HG02981 (cell line): Measurements from ENCODE around the gene URB2.
"Not testable (repeated sequence)": the region's sequence is repeated elsewhere in the genome, so short reads cannot be mapped to it uniquely, and the experiment has no call there.

ENCODE experiments used
- ATAC-seq: cut with Tn5 transposase; IDR thresholded peaks from one replicate; pipeline ENCODE4 v1.9.1; 2021; ENCODE audit warnings: mild to moderate bottlenecking, moderate library complexity; ENCODE audit not compliant: unreplicated experiment

URB2 gene

DNA sequence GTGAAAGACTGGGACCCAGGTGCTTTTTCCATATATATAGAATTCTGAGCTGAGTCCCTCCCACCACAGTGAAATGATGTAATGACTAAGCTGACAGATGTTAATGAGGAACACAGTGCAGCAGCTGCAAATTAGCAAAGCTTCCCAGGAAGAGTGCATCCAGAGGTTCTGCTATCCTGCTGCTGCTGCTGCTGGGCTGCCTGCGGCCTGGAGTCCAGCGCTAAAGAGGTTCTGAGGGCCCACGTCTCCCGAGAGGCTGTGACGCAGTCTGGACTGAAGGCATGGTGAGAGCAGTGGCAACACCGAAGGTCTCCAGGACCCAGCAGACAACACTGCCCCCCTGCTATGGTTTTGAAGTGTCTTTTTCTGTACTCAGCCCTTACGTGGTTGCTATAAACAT lies 63.9 kb downstream of the URB2 start:
- no peak for ATAC-seq

DNA sequence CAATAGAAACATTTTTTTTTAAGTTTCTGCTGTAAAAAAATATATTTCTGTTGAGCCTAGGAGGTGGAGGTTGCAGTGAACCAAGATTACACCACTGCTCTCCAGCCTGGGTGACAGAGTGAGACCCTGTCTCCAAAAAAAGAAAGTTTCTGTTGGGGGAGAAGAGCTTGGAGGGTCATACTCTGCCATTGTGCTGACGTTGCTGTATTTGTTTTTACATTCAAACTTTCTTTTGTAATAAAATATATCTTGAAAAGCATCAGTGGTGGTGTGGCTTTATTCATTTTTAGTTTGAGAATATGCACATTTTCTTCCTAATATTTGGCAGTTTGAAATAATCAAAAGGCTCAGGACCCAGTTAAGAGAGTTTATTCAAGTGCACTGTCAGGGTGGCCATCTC lies 64.6 kb downstream of the URB2 start:
- no peak for ATAC-seq

DNA sequence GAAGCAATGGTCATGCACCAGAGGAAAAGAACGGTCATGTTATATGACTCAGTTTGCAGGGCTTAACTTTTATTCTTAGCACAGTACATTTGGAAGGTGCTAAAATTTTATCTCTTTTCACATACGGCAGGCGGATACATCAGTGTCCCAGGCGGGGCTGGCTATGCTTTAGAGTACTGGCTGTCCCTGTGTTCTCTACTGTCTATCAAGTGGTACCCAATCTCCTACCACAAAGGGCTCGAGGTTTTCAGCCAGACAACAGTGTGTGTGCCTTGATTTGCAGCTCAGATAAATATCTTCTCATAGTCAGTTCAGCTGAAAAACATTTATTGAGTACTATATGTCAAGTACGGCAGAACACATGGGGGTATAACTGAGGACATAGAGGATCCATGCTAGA lies 65.3 kb downstream of the URB2 start:
- no peak for ATAC-seq

DNA sequence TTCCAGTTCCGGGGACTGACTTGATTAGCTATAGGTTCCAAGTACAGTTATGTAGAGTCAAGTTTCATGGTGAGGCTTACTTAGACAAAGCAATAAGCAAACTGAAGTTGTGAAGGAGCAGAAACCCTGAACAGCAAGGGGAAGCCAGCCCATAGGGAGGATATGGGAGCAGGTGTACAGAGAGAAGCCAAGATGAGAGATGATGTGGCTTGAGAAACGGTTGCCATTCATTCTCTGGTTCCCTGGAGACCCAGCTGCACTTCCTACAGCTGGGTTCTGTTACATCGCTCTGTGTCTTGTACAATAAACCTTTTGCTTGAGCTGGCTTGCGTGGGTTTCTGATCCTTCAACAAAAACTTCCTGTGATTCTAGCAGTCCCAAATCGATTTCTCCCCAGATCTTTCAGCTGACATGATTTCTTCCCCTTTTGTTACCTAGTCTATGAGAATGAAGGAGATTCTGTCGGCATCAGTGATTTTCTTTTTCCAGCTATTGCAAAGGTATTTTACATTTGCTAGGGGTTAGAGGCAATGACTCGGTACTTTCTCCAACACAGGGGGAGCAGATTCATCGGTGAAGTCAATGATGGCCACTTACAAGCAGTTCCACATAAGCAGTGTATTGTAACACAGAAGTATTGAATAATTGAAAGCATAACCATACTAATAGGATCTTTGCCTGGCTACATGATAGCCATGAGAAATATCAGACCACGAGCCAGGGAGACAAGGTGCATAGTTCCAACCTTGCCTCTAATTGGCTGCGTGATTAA lies 67.3 kb downstream of the URB2 start:
- ATAC-seq = peak; percentile 69

DNA sequence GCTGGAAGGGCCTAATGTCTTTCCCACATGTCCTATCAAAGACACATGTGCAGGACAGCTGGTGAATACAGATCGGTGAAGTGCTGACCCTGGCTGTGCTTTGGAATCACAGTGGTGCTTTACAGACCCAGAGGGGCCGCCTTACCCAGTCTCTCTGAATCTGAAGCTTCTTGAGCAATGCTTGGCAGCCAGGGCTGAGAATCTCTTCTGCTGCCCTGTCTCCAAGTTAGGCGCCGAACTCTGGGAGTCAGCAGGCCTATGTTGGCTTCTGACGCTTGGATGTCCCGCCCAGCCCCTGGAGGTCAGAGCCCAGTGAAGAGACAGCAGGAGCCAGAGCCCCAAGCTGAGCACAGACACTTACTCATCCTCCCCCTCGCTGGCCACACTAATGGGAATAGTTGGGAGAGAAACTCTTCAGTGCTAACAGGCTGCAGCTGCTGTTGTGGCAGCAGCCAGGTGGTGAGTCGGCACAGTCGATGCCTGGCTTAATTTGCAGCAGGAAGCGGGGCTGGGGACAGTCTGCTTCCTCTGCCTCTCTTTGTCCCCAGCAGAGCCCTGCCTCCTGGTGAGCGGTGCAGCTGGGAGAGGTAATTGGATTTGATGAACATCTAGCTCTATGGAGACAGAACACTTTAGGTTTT lies 68.1 kb downstream of the URB2 start:
- no peak for ATAC-seq

DNA sequence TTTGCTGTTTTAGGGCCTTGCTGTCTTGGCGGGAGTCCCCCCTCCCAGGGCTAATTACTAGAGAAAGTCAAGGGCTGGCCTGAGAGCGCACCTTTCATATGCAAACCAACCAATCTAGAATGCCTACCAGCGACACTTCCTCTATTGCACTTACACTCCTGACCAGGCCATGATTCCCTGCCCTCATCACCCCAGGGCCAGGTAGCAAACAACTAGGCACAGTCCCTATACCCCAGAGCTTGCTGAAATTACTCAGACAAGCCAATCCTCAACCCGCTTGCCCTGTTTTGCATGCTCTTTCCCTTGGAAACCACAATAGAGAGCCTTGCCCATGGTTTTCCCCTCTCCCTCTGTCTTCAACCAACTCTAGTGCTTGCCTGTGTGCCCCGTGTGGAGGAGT lies 70.3 kb downstream of the URB2 start:
- no peak for ATAC-seq

DNA sequence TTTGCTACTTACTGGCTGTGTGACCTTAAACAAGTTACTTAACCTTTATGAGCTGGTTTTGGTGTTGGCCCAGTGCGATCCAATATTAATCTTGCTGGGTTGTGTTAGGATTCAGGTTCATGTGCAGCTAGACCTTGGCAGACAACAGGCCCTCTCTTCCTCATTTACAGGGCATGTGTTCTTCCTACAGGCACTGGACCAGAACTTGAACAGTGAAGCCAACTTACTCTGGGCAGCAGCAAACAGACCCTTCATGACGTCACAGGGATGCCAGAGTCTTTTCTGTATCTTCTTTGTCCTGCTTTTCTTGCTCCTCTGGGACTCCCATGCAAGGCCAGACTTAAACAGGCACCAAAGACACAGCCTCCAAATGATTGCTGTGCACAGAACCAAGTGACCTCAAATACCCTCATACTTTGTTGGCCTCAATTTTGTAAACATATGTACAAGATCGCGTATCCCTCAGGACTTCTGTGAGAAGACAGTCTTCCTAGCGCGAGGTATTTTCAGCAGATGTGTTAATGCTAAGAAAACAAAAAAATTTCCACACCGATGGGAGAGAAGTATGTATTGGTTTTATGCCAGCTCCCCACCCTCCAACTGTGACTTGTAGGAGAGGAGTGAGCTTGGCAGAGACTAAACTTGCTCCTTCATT lies 73.7 kb downstream of the URB2 start:
- no peak for ATAC-seq

DNA sequence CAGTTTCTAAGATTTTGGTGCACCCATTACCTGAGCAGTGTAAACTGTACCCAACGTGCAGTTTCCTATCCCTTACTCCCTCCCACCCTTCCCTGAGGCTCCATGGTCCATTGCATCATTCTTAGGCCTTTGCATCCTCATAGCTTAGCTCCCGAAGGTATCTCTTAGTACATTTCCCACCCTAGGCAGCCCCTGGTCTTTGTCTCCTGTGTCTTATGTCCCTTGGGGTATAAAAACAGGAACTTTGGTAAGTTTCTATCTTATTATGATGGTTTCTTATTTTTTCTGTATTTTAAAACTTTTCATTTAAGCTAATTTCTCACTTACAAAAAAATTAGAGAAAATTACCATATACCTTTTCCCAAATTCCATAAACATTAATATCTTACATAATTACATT lies 78.1 kb downstream of the URB2 start:
- ATAC-seq = no peak

DNA sequence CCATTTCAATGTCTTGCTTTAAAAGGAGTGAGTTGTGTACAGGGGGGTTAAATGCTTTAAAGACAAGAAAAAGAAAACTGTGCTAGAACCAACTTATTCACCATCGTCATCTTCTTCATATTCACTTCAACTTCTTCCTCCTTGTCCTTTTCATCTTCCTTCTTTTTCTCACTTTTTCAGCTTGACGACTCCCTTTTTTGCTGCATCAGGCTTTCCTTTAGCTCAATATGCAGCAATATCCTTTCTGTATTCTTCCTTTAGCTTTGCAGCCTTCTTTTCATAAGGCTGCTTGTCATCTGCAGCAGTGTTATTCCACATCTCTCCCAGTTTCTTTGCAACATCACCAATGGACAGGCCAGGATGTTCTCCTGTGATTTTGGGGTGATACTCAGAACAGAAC lies 79.1 kb downstream of the URB2 start:
- ATAC-seq = not testable (repeated sequence)

DNA sequence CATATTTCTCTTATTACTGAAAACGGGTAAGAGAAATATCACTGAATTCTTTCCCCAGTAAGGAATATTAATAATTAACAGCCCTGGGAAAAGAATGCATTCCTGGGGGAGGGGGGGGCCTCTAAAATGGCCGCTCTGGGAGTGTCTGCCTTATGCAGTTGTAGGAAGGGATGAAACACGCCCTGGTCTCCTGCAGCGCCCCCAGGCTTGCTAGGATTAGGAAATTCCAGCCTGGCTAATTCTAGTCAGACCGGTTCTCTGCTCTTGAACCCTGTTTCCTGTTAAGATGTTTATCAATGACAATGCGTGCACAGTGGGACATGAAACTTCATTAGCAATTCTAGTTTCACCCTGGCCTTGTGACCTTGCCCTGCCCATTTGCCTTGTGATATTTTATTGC lies 81.1 kb downstream of the URB2 start:
- ATAC-seq = not testable (repeated sequence)

DNA sequence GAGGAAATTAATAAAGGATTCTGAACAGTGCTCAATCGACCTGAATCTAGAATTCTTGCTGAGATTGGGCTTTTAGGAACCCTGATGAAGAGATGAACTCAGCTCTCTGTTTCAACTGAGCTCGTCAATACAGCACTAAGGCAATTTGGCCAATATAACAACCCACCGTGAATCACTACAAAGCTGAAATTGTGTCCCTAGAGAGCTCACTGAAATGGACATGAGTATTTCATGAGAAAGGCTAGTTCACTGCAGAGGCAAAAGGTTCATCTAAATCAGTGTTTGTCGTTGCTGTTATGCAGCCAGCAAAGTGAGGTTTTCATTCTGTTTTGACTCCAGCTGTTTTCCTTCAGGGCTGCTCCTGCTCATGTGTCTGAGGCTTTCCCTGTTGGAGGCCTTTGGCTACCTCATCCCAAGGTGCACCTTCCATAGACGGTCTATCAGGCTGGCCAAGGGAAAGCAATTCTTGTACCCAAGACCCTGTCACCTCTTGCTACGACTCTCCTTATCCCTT lies 83.5 kb downstream of the URB2 start:
- no peak for ATAC-seq
